ENCODE results near the gene ZNF619. TPM values are rescaled to one million over a fixed set of nuclear protein-coding genes. Genes with fewer than 3 reads are reported as not detected.
A peak's percentile ranks its signal among the peaks of the same experiment; 100 is the strongest.

The ZNF619 gene
- total RNA-seq (2014; rRNA removed; shearing (Covaris generic)) (3.2 and 4.4 TPM in 2 replicates), polyA plus RNA-seq (2016; fragmentation: Nextera tagmentation; extraction: Ambion mirVana) (2.0 and 2.3 TPM in 2 replicates)

DNA sequence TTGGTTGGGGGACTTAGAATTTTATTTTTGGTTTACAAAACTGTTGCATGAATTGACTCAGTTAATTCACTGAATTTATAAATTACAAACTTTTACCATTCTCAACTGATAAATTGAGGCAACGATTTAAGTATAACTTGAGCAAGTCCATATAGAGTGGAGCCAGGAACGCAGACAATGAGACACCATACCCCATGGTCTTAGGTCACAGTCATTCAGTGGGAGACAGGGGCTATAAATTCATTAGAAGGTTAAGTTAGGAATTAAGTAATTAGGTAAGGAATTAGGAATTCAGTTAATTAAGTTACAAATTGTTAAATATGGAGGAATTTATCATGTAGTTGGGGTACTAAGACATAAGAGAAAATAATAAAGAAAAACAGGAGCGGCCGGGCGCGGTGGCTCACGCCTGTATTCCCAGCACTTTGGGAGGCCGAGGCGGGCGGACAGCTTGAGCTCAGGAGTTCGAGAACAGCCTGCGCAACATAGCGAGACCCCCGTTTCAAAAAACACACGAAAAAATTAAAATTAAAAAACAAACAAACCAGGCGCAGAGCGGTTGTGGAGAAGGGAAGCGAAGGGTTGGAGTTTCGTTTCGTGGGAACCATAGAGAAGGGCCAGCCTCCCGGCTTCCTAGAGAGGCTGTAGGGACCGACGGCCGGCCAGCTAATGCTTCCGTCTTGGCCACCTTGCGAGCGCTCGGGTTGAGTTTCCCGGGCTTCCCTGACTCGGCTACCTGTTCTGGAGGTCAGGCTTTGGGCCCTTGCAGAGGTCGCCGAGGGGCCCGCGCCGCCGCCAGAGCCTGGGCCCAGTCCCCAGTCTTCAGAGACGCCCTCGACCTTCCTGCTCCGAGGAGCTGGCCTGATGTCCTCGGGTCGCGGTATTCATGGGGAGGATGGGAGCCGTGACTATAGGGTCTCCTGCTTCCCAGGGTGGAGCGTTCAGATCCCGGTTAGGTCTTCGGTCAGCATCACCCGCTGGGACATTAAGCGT, at the start of gene ZNF619:
TSS of gene ZNF619 (plus strand) at position 645 of the 993 bp plus-strand sequence. CDS start 858 bp downstream, outside the sequence.
- Histone ChIP-seq H3K9me2 (ENCODE audit: insufficient read depth) (no peaks in the 10 kb centered on the region), H3F3A (ENCODE audit: insufficient read depth) (no peaks in the 10 kb centered on the region), H3K4me2 (ENCODE audit: unreplicated experiment) (peak within 1 kb of the TSS; percentile 78), H3K79me2 (ENCODE audit: insufficient read depth) (no peaks in the 10 kb centered on the region), H3K27me3 (replicated peaks; ENCODE audit: insufficient read depth) (no peaks in the 10 kb centered on the region), H2AFZ (peak within 1 kb of the TSS; percentile 98), H3K4me1 (ENCODE audit: insufficient read depth) (peaks cover 4% of the 10 kb centered on the region; the same call in 1 of the 2 replicates), H3K36me3 (ENCODE audit: low read depth) (no peaks in the 10 kb centered on the region), H4K20me1 (ENCODE audit: insufficient read depth) (no peaks in the 10 kb centered on the region), H3K9ac (peak within 1 kb of the TSS; percentile 88), H3K27ac (peak within 1 kb of the TSS; percentile 11; the same call in 1 of the 2 replicates), H3K4me3 (peak within 1 kb of the TSS; percentile 95), H3K9me3 (ENCODE audit: low read depth) (no peaks in the 10 kb centered on the region)
- WGBS, 2 experiments (ENCODE audit: low coverage in 1 of 2, low lambda C conversion rate in 2 of 2, missing lambda C conversion rate in 2 of 2): 13 to 15% methylated on average over 48 of the region's 48 CpGs
- no peak for TF ChIP-seq EZH2phosphoT487 (IDR thresholded peaks at IDR 0.05; ENCODE audit: insufficient read depth, low read depth)
- TF ChIP-seq EZH2 (IDR thresholded peaks at IDR 0.05; ENCODE audit: insufficient read depth, poor library complexity, severe bottlenecking): no peak
- in situ Hi-C loops (cut with MboI): no loop called here
- DNase-seq: peak; percentile 85

DNA sequence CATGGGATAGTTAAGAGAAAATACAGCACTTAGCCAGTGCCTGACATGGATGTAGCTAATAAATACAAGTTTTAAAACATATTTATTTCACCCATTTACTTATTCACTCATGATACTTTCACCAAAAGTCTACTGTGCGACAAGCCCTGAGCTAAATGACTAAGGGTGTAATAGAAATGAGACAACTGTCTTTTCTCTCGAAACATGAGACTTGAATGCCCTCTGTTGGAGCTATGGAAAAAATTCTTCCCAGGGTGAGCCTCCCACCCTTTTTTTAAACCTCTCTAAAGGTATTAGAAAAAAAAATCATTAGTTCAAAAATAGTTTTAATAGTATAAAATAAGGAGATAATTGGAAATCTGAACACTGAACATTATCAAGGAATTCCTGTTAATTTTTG, 44.1 kb upstream of the ZNF619 start:
- no peaks in the 10 kb centered on the region for H3K27me3 ChIP-seq (replicated peaks; ENCODE audit: insufficient read depth)
- H3K36me3 ChIP-seq (ENCODE audit: low read depth): no peaks in the 10 kb centered on the region
- no peaks in the 10 kb centered on the region for H3K9me2 ChIP-seq (ENCODE audit: insufficient read depth)
- H2AFZ ChIP-seq: no peak overlapping the region
- no peak overlapping the region for H3K4me3 ChIP-seq
- DNase-seq: no peak
- no peak overlapping the region for H3K4me2 ChIP-seq (ENCODE audit: unreplicated experiment)
- no peaks in the 10 kb centered on the region for H3K4me1 ChIP-seq (ENCODE audit: insufficient read depth)
- TF ChIP-seq EZH2phosphoT487 (IDR thresholded peaks at IDR 0.05; ENCODE audit: insufficient read depth, low read depth): no peak
- TF ChIP-seq EZH2 (IDR thresholded peaks at IDR 0.05; ENCODE audit: insufficient read depth, poor library complexity, severe bottlenecking): no peak
- 95% methylated on average over 2 of the region's 2 CpGs for WGBS, 2 experiments (ENCODE audit: low coverage in 1 of 2, low lambda C conversion rate in 2 of 2, missing lambda C conversion rate in 2 of 2)
- H3F3A ChIP-seq (ENCODE audit: insufficient read depth): no peaks in the 10 kb centered on the region
- no peaks in the 10 kb centered on the region for H3K9me3 ChIP-seq (ENCODE audit: low read depth)
- H3K9ac ChIP-seq: no peak overlapping the region
- in situ Hi-C loops (cut with MboI): no loop called here
- no peaks in the 10 kb centered on the region for H3K79me2 ChIP-seq (ENCODE audit: insufficient read depth)
- no peaks in the 10 kb centered on the region for H4K20me1 ChIP-seq (ENCODE audit: insufficient read depth)
- no peak overlapping the region for H3K27ac ChIP-seq

DNA sequence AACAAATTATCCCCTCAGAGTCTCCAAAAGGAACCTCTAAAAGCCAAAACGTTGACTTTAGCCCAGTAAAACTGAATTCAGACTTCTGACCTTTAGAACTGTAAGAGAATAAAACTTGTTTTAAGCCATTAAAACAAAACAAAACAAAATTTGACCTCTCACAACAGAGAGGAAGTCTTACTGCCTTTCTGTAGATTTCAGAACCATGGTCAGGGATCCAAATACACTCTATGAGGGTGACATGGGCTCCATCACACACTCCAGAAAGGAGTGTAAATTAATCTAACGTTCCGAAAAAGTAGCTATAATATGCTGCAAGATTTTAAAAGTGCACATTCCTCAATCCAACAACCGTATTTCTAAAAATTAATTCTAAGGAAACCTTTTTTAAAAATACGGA, 39.0 kb upstream of the ZNF619 start:
- Histone ChIP-seq H4K20me1 (ENCODE audit: insufficient read depth) (no peaks in the 10 kb centered on the region), H3K36me3 (ENCODE audit: low read depth) (no peaks in the 10 kb centered on the region), H3K9ac (no peak overlapping the region), H3K27me3 (replicated peaks; ENCODE audit: insufficient read depth) (no peaks in the 10 kb centered on the region), H3F3A (ENCODE audit: insufficient read depth) (no peaks in the 10 kb centered on the region), H3K9me3 (ENCODE audit: low read depth) (no peaks in the 10 kb centered on the region), H3K4me2 (ENCODE audit: unreplicated experiment) (no peak overlapping the region), H3K79me2 (ENCODE audit: insufficient read depth) (no peaks in the 10 kb centered on the region), H3K9me2 (ENCODE audit: insufficient read depth) (no peaks in the 10 kb centered on the region), H3K4me1 (ENCODE audit: insufficient read depth) (no peaks in the 10 kb centered on the region), H3K27ac (no peak overlapping the region), H2AFZ (no peak overlapping the region), H3K4me3 (no peak overlapping the region)
- no peak for TF ChIP-seq EZH2 (IDR thresholded peaks at IDR 0.05; ENCODE audit: insufficient read depth, poor library complexity, severe bottlenecking)
- TF ChIP-seq EZH2phosphoT487 (IDR thresholded peaks at IDR 0.05; ENCODE audit: insufficient read depth, low read depth): no peak
- in situ Hi-C loops (cut with MboI): no loop called here
- DNase-seq: peak; percentile 17
- WGBS, 2 experiments (ENCODE audit: low coverage in 1 of 2, low lambda C conversion rate in 2 of 2, missing lambda C conversion rate in 2 of 2): 69 to 73% methylated on average over 5 of the region's 5 CpGs

DNA sequence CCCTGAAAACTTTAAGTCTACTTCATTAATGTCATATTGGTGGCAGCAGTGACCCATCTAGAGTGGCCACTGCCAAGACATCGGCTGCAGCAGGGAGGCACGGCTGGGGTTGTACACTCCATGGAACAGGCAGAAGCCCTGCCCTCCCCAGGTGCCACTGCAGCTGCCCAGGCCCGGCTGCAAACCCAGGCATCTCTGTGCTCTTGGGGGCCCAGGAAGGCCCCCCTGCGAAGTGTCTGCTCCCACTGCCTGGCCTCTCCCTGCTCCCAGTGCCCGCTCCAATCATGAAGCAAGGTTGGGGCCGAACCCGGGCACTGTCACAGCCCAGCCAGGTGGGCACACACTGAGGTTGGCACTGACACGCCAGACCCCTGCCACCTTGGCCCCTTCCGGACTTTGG, 31.9 kb upstream of the ZNF619 start:
- TF ChIP-seq EZH2phosphoT487 (IDR thresholded peaks at IDR 0.05; ENCODE audit: insufficient read depth, low read depth) (no peak), EZH2 (IDR thresholded peaks at IDR 0.05; ENCODE audit: insufficient read depth, poor library complexity, severe bottlenecking) (no peak)
- no peaks in the 10 kb centered on the region for H3K79me2 ChIP-seq (ENCODE audit: insufficient read depth)
- H2AFZ ChIP-seq: no peak overlapping the region
- H3K4me1 ChIP-seq (ENCODE audit: insufficient read depth): no peaks in the 10 kb centered on the region
- H3F3A ChIP-seq (ENCODE audit: insufficient read depth): no peaks in the 10 kb centered on the region
- no peak overlapping the region for H3K9ac ChIP-seq
- H3K4me2 ChIP-seq (ENCODE audit: unreplicated experiment): no peak overlapping the region
- WGBS, 2 experiments (ENCODE audit: low coverage in 1 of 2, low lambda C conversion rate in 2 of 2, missing lambda C conversion rate in 2 of 2): 86 to 87% methylated on average over 9 of the region's 9 CpGs
- H3K4me3 ChIP-seq: no peak overlapping the region
- no peaks in the 10 kb centered on the region for H3K9me2 ChIP-seq (ENCODE audit: insufficient read depth)
- H4K20me1 ChIP-seq (ENCODE audit: insufficient read depth): no peaks in the 10 kb centered on the region
- no peak overlapping the region for H3K27ac ChIP-seq
- in situ Hi-C loops (cut with MboI): no loop called here
- no peaks in the 10 kb centered on the region for H3K27me3 ChIP-seq (replicated peaks; ENCODE audit: insufficient read depth)
- H3K9me3 ChIP-seq (ENCODE audit: low read depth): no peaks in the 10 kb centered on the region
- H3K36me3 ChIP-seq (ENCODE audit: low read depth): no peaks in the 10 kb centered on the region
- DNase-seq: no peak
